Ovary (tissue), 3 donors: Measurements from ENCODE around the gene TNRC6B.

ENCODE experiments used
- CTCF ChIP-seq, 3 donors: fragments of 450-650 bp in 2 of 3; fragments of 200-600 bp in 1 of 3; IDR thresholded peaks; one replicate each; pipeline versions ENCODE4 v1.5.1 to v1.8.0; 2016 to 2022; ENCODE audit warnings: antibody characterized with exemption in 3 of 3, mild to moderate bottlenecking in 1 of 3
- POLR2A ChIP-seq: fragments of 450-650 bp; IDR thresholded peaks from one replicate; pipeline ENCODE4 v1.6.1; 2017; ENCODE audit warnings: antibody characterized with exemption, mild to moderate bottlenecking, moderate library complexity
- donor health status: DM: no; HTN: no; CAD: no.

- TF ChIP-seq CTCF (IDR thresholded peaks at IDR 0.05) (no peak), POLR2A (no peak)
Observed at GRCh38 chr22:40276996-40277823, 99.5 kb downstream of the TNRC6B start.
